ENCODE measurements around the gene GCLC. TPM values are rescaled to one million over a fixed set of nuclear protein-coding genes. Genes with fewer than 3 reads are reported as not detected.

The GCLC gene
- total RNA-seq, 1 donor from 2014 or later, result 27.5 TPM

DNA sequence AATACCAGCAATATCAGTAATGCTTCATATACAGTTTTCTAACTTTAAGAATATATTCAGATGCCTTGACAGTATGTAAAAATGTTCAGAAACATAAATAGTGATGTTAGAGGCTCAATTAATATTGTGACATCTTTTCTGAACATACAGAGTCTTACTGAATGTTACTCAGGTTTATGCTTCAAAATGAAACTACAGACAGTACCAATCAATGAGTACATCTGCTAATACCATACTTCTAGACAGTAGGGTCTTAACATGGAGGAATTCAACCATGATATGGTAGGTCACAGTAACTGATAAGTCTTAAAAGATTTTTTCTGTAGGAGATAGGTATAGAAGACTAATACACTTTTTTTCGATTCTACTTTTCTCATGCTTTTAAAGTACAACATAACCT, 8.3 kb downstream of the GCLC start:
- H3K27me3 Mint-ChIP-seq (ENCODE audit: low read depth), result no peaks in the 10 kb centered on the region
- DNase-seq (ENCODE audit: low read depth, low spot score), result no peak
- no peaks in the 10 kb centered on the region for H3K36me3 Mint-ChIP-seq (ENCODE audit: low read depth)
- TF ChIP-seq, protein P1, sequence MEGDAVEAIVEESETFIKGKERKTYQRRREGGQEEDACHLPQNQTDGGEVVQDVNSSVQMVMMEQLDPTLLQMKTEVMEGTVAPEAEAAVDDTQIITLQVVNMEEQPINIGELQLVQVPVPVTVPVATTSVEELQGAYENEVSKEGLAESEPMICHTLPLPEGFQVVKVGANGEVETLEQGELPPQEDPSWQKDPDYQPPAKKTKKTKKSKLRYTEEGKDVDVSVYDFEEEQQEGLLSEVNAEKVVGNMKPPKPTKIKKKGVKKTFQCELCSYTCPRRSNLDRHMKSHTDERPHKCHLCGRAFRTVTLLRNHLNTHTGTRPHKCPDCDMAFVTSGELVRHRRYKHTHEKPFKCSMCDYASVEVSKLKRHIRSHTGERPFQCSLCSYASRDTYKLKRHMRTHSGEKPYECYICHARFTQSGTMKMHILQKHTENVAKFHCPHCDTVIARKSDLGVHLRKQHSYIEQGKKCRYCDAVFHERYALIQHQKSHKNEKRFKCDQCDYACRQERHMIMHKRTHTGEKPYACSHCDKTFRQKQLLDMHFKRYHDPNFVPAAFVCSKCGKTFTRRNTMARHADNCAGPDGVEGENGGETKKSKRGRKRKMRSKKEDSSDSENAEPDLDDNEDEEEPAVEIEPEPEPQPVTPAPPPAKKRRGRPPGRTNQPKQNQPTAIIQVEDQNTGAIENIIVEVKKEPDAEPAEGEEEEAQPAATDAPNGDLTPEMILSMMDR (conservative IDR thresholded peaks at IDR 0.05), result no peak
- H3K4me1 Mint-ChIP-seq, result peaks cover 22% of the 10 kb centered on the region
- no peaks in the 10 kb centered on the region for H3K9me3 Mint-ChIP-seq
- H3K27ac Mint-ChIP-seq (ENCODE audit: unreplicated experiment), result no peak overlapping the region
- no peak overlapping the region for H3K4me3 Mint-ChIP-seq

DNA sequence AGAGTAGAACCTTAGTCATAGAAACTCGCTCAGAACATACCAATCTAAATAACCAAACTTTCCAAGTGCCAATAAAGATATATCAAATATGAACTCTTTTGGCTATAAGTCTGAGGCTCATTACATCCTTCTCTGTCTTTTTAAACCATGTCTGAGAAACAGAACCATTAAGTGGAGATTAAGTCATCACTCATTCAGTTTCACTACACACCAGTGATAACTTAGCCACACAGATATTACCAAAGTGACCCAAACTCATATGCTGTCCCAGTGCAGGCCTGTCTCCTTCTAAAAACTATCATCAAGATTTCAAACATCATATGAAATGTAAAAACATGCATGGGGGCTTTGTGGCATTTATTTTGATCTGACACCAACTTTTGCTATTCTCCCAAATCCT, 12.0 kb downstream of the GCLC start:
- DNase-seq (ENCODE audit: low read depth, low spot score), result no peak
- TF ChIP-seq, protein P1 (conservative IDR thresholded peaks at IDR 0.05), result no peak
- Mint-ChIP-seq H3K36me3 (ENCODE audit: low read depth) (no peaks in the 10 kb centered on the region), H3K27me3 (ENCODE audit: low read depth) (no peaks in the 10 kb centered on the region), H3K9me3 (no peaks in the 10 kb centered on the region), H3K4me1 (peaks cover 45% of the 10 kb centered on the region), H3K4me3 (no peak overlapping the region), H3K27ac (ENCODE audit: unreplicated experiment) (no peak overlapping the region)

DNA sequence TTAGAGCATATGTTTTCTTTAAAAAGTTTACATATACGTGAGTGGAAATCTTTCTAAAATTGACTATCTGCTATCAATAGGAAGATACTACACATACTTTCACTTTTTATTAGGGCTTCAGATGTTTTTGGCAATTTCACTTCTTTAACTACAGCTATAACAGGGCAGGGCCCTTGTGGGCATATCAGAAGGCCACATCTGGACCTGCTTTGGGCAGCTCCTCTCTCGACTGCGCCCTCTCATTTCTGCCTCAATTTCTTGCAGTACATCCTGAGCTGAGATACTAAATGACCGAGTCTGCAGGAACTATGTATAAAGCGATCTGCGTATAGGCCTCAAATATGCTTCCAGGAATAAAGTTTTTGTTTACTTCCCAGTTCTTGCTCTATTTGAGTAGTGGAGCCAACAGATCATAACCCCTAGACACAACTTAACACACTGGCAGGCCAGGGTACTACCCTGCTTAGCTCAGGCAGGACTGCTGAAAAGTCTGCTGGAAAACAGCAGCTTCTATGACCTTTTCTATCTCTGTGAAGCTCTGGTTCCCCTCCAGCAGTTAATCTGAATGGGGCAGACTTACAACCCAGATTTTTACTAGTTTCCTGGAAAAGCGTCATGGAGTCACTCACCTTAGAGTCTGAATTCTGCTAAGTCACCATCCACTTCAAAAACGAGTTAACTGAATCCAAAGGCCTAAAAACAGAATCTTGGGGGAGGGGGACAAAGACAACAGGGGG, 12.7 kb downstream of the GCLC start:
- TF ChIP-seq, protein P1 (conservative IDR thresholded peaks at IDR 0.05), result no peak
- Mint-ChIP-seq H3K9me3 (no peaks in the 10 kb centered on the region), H3K27ac (ENCODE audit: unreplicated experiment) (no peak overlapping the region), H3K27me3 (ENCODE audit: low read depth) (no peaks in the 10 kb centered on the region), H3K4me1 (peaks cover 52% of the 10 kb centered on the region), H3K36me3 (ENCODE audit: low read depth) (no peaks in the 10 kb centered on the region), H3K4me3 (no peak overlapping the region)
- no peak for DNase-seq (ENCODE audit: low read depth, low spot score)

DNA sequence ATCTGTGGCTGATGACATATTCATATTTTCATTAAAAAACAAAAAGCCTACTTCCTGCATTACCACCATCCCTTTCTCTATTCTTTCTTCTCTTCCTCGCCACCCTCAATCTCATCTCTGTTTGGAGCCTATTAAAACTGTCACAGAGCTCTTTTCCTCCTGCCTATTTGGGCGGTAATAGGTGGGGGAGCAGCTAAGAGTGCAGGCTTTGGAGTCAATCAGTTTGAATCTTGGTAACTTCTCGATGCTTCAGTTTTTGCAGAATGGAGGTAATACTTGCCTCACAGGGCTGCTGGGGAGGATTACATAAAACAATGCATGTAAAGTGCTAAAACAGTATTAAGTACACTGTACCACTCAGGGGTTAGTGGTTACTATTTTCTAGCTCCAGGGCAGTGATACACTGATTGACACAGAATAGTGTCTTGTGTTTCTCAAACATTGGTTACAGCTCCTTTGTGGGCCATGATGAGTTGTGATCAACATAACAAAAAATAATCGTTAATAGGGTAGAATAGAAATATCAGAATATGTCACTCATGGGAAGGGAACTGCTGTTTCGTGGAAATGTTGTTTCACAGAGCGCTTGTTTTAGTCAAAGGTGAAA, 14.0 kb downstream of the GCLC start:
- no peak for DNase-seq (ENCODE audit: low read depth, low spot score)

DNA sequence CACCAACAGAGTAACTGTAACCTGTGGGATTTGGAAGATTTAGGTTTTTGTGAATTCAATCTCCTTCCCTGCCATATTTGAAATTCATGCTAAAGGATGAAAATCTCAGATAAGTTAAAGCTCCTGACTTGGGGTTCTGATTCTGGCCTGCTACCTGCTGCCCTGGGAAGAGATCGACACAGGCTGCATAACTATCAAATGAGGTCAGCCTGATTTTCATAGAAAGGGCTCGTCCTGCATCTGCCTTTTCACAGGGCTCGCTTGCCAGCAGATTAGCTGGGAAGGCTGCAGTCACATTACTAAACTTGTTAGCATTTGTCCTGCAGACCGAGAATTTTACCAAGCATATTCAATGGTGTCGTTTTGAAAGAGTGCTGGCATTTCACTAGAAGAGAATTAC, 14.6 kb downstream of the GCLC start:
- Mint-ChIP-seq H3K27me3 (ENCODE audit: low read depth) (no peaks in the 10 kb centered on the region), H3K36me3 (ENCODE audit: low read depth) (no peaks in the 10 kb centered on the region), H3K9me3 (no peaks in the 10 kb centered on the region), H3K27ac (ENCODE audit: unreplicated experiment) (no peak overlapping the region), H3K4me3 (no peak overlapping the region), H3K4me1 (peaks cover 61% of the 10 kb centered on the region)
- no peak for DNase-seq (ENCODE audit: low read depth, low spot score)
- TF ChIP-seq, protein P1 (conservative IDR thresholded peaks at IDR 0.05), result no peak

More for the DNA sequence above, 14.0 kb downstream of the GCLC start:
- Mint-ChIP-seq H3K27ac (ENCODE audit: unreplicated experiment) (no peak overlapping the region), H3K36me3 (ENCODE audit: low read depth) (no peaks in the 10 kb centered on the region), H3K27me3 (ENCODE audit: low read depth) (no peaks in the 10 kb centered on the region), H3K9me3 (no peaks in the 10 kb centered on the region), H3K4me3 (no peak overlapping the region), H3K4me1 (peaks cover 56% of the 10 kb centered on the region)
- TF ChIP-seq, protein P1 (conservative IDR thresholded peaks at IDR 0.05), result no peak
